HCT116 (cell line): ENCODE measurements around the gene RBM33. TPM values are rescaled to one million over a fixed set of nuclear protein-coding genes. Genes with fewer than 3 reads are reported as not detected.

Experiments used
- ATAC-seq: fragments of 200-7000 bp; cut with Tn5 transposase; 2 replicates; pipeline ENCODE4 v1.9.1; 2020; ENCODE audit warnings: mild to moderate bottlenecking, moderate library complexity
- BruUV-seq: library from RNA; stranded (reverse); fragments of 400-500 nt; replicated peaks from 2 replicates; lab custom pipeline; 2021; lab: Mats Ljungman, UMichigan
- CTCF ChIA-PET: fragments of 300-600 bp; sonication (Branson Sonifier 250); formaldehyde crosslinking; loops from one replicate; lab custom pipeline; 2021; ENCODE audit warnings: antibody characterized with exemption; lab: Charles Lee
- POLR2A ChIA-PET: fragments of 300-600, 350-600 bp; sonication (Branson Sonifier 250); formaldehyde crosslinking; loops from one replicate; lab custom pipeline; 2021; ENCODE audit warnings: antibody characterized with exemption; lab: Charles Lee
- RAD21 ChIA-PET, 2 experiments: fragments of 300-600 bp; sonication (Branson Sonifier 250); formaldehyde crosslinking; loops; one replicate each; lab custom pipeline; 2023; ENCODE audit warnings: low total read pairs in 2 of 2; ENCODE audit not compliant: uncharacterized antibody in 2 of 2, unreplicated experiment in 2 of 2, low non-redundant PET in 1 of 2; lab: Charles Lee
- DNase-seq: peaks from one replicate; pipeline ENCODE4 v3.0.0-alpha.2; 2010; ENCODE audit warnings: low read depth, low spot score
- H2AFZ ChIP-seq: fragments of 200-600 bp; shearing (Covaris generic), sonication (generic); 2 replicates; pipeline ENCODE4 v1.6.1; 2017; ENCODE audit warnings: low read depth, mixed run types, mixed read lengths, antibody characterized with exemption, low read length; ENCODE audit not compliant: poor library complexity, severe bottlenecking
- H3K27ac ChIP-seq: 2 replicates; pipeline ENCODE4 v1.5.1; 2012; ENCODE audit warnings: low read depth, low read length
- H3K27me3 ChIP-seq: fragments of 200-600 bp; sonication (generic); 2 replicates; pipeline ENCODE4 v1.6.1; 2016; ENCODE audit warnings: mixed run types, low read length, mixed read lengths; ENCODE audit not compliant: insufficient read depth
- H3K36me3 ChIP-seq, 2 experiments: fragments of 200-500 bp in 1 of 2; fragments of 200-600 bp in 1 of 2; sonication (Bioruptor generic) in 1 of 2; sonication (generic) in 1 of 2; 2 replicates each; pipeline versions ENCODE4 v1.5.1 to v1.6.1; 2014 to 2016; ENCODE audit warnings: low read length in 2 of 2, inconsistent platforms in 1 of 2, mixed read lengths in 1 of 2, mixed run types in 1 of 2; ENCODE audit not compliant: insufficient read depth in 2 of 2, control insufficient read depth in 1 of 2
- H3K4me1 ChIP-seq, 2 experiments: fragments of 200-600 bp in 1 of 2; sonication (generic) in 1 of 2; 2 replicates each; pipeline versions ENCODE4 v1.5.1 to v1.6.1; 2012 to 2017; ENCODE audit warnings: low read length in 2 of 2, inconsistent platforms in 1 of 2, mild to moderate bottlenecking in 1 of 2, mixed read lengths in 1 of 2, mixed run types in 1 of 2, moderate library complexity in 1 of 2; ENCODE audit not compliant: insufficient read depth in 2 of 2, control insufficient read depth in 1 of 2
- H3K4me2 ChIP-seq: fragments of 200-600 bp; sonication (generic); 2 replicates; pipeline ENCODE4 v1.6.1; 2017; ENCODE audit warnings: mixed run types, low read length, mixed read lengths
- H3K4me3 ChIP-seq, 2 experiments: fragments of 200-600 bp in 1 of 2; sonication (generic) in 1 of 2; replicated peaks in 1 of 2; 2 replicates each; pipeline ENCODE4 v1.5.1; 2011 to 2016; ENCODE audit warnings: low read length in 2 of 2, control low read depth in 1 of 2, low read depth in 1 of 2, mild to moderate bottlenecking in 1 of 2, mixed read lengths in 1 of 2, mixed run types in 1 of 2
- H3K79me2 ChIP-seq: fragments of 200-600 bp; sonication (generic); 2 replicates; pipeline ENCODE4 v1.6.1; 2017; ENCODE audit warnings: mild to moderate bottlenecking, mixed run types, low read length, moderate library complexity, mixed read lengths; ENCODE audit not compliant: insufficient read depth
- H3K9ac ChIP-seq: fragments of 200-600 bp; sonication (generic); 2 replicates; pipeline ENCODE4 v1.6.1; 2016; ENCODE audit warnings: low read length, mixed read lengths
- H3K9me2 ChIP-seq: fragments of 200-600 bp; sonication (generic), shearing (Covaris generic); 2 replicates; pipeline ENCODE4 v1.6.1; 2017; ENCODE audit warnings: mixed run types, mild to moderate bottlenecking, moderate library complexity; ENCODE audit not compliant: insufficient read depth
- H3K9me3 ChIP-seq, 2 experiments: fragments of 200-500 bp in 1 of 2; fragments of 200-600 bp in 1 of 2; sonication (Bioruptor generic) in 1 of 2; sonication (generic) in 1 of 2; 2 replicates each; pipeline ENCODE4 v1.6.1; 2014 to 2017; ENCODE audit warnings: low read length in 2 of 2, mixed read lengths in 2 of 2, inconsistent platforms in 1 of 2, low read depth in 1 of 2, mild to moderate bottlenecking in 1 of 2, mixed run types in 1 of 2, moderate library complexity in 1 of 2; ENCODE audit not compliant: control insufficient read depth in 1 of 2, insufficient read depth in 1 of 2
- H4K20me1 ChIP-seq: fragments of 200-600 bp; sonication (generic), shearing (Covaris generic); 2 replicates; pipeline ENCODE4 v1.6.1; 2017; ENCODE audit warnings: mixed run types, mild to moderate bottlenecking, moderate library complexity; ENCODE audit not compliant: insufficient read depth
- ATF3 ChIP-seq: IDR thresholded peaks from 2 replicates; pipeline ENCODE4 v1.6.1; 2012
- CBX3 ChIP-seq: IDR thresholded peaks from 2 replicates; pipeline ENCODE4 v1.6.1; 2012; ENCODE audit warnings: low read depth
- CEBPB ChIP-seq: IDR thresholded peaks from 2 replicates; pipeline ENCODE4 v1.6.1; 2012; ENCODE audit warnings: low read depth
- CTCF ChIP-seq, 3 experiments: fragments of 200-600 bp in 1 of 3; sonication (generic) in 1 of 3; IDR thresholded peaks in 2 of 3; conservative IDR thresholded peaks in 1 of 3; 2 replicates each; pipeline ENCODE4 v1.5.1; 2012 to 2017; ENCODE audit warnings: low read depth in 2 of 3, low read length in 2 of 3, antibody characterized with exemption in 1 of 3, borderline replicate concordance in 1 of 3, control low read depth in 1 of 3, mild to moderate bottlenecking in 1 of 3, mixed read lengths in 1 of 3, mixed run types in 1 of 3, moderate library complexity in 1 of 3; ENCODE audit not compliant: insufficient read depth in 1 of 3
- EGR1 ChIP-seq: IDR thresholded peaks from 2 replicates; pipeline ENCODE4 v1.6.1; 2012; ENCODE audit warnings: low read depth
- ELF1 ChIP-seq: IDR thresholded peaks from 2 replicates; pipeline ENCODE4 v1.6.1; 2012; ENCODE audit warnings: low read depth, borderline replicate concordance
- EZH2phosphoT487 ChIP-seq: fragments of 200-600 bp; IDR thresholded peaks from 2 replicates; pipeline ENCODE4 v1.6.1; 2018; ENCODE audit warnings: antibody characterized with exemption, borderline replicate concordance
- JUND ChIP-seq: IDR thresholded peaks from 2 replicates; pipeline ENCODE4 v1.6.1; 2012
- MAX ChIP-seq: IDR thresholded peaks from 2 replicates; pipeline ENCODE4 v1.6.1; 2012
- POLR2AphosphoS5 ChIP-seq: IDR thresholded peaks from 2 replicates; pipeline ENCODE4 v1.6.1; 2011; ENCODE audit warnings: mild to moderate bottlenecking, low read depth, low read length, moderate library complexity
- RAD21 ChIP-seq: IDR thresholded peaks from 2 replicates; pipeline ENCODE4 v1.6.1; 2012; ENCODE audit warnings: low read depth, mild to moderate bottlenecking
- REST ChIP-seq: IDR thresholded peaks from 2 replicates; pipeline ENCODE4 v1.6.1; 2012; ENCODE audit warnings: low read depth
- SIN3A ChIP-seq: IDR thresholded peaks from 2 replicates; pipeline ENCODE4 v1.6.1; 2012; ENCODE audit warnings: low read depth
- SP1 ChIP-seq: IDR thresholded peaks from 2 replicates; pipeline ENCODE4 v1.6.1; 2012; ENCODE audit warnings: low read depth
- SRF ChIP-seq: IDR thresholded peaks from 2 replicates; pipeline ENCODE4 v1.6.1; 2012; ENCODE audit warnings: low read depth
- TCF7L2 ChIP-seq: IDR thresholded peaks from 2 replicates; pipeline ENCODE4 v1.7.0; 2011; ENCODE audit warnings: borderline replicate concordance, inconsistent platforms; ENCODE audit not compliant: insufficient read depth, insufficient read length; ENCODE audit errors: extremely low read depth
- YY1 ChIP-seq: IDR thresholded peaks from 2 replicates; pipeline ENCODE4 v1.6.1; 2011; ENCODE audit warnings: low read length, low read depth, moderate library complexity, mild to moderate bottlenecking; ENCODE audit not compliant: insufficient replicate concordance; ENCODE audit errors: extremely low read depth
- ZBTB33 ChIP-seq: IDR thresholded peaks from 2 replicates; pipeline ENCODE4 v1.6.1; 2011; ENCODE audit warnings: mild to moderate bottlenecking, low read length, moderate library complexity; ENCODE audit not compliant: insufficient replicate concordance; ENCODE audit errors: extremely low read depth
- ZFX ChIP-seq: fragments of 450-650 bp; IDR thresholded peaks from 2 replicates; pipeline ENCODE4 v1.6.1; 2017
- ZNF274 ChIP-seq: fragments of 200-500 bp; sonication (Bioruptor generic); IDR thresholded peaks from 2 replicates; pipeline ENCODE4 v1.6.1; 2014; ENCODE audit warnings: mild to moderate bottlenecking, low read depth, low read length, inconsistent platforms
- intact Hi-C: fragments of 100-400 bp; cut with micrococcal nuclease; formaldehyde crosslinking; loops from 2 replicates; pipeline ENCODE4 v1.10.0; 2022
- total RNA-seq: library from RNA; stranded (reverse); gene quantifications from one replicate; pipeline ENCODE4 v1.2.1, GENCODE V29; 2021; ENCODE audit not compliant: unreplicated experiment

Gene RBM33
- total RNA-seq, 1 experiment from 2014 or later: 64.3 TPM

- Histone ChIP-seq H3K36me3 (no peaks in the 10 kb centered on the region; a peak in 2 of 4 replicates), H2AFZ (no peak overlapping the region), H3K9me2 (no peaks in the 10 kb centered on the region), H3K27ac (no peak overlapping the region), H3K27me3 (no peaks in the 10 kb centered on the region)
- BruUV-seq: no TSS peak
- TF ChIP-seq MAX (no peak), ZFX (no peak), TCF7L2 (no peak), SRF (no peak), JUND (no peak), EZH2phosphoT487 (no peak), ELF1 (no peak), SIN3A (no peak), ZNF274 (no peak), CBX3 (no peak), ATF3 (no peak), CTCF (IDR thresholded peaks at IDR 0.05 in 2 of 3, conservative IDR thresholded peaks at IDR 0.05 in 1 of 3; ENCODE audit: borderline replicate concordance in 1 of 3, insufficient read depth in 1 of 3, low read depth in 2 of 3, low read length in 2 of 3) (no peak), REST (no peak), POLR2AphosphoS5 (no peak), EGR1 (no peak), RAD21 (no peak), SP1 (no peak), CEBPB (no peak), YY1 (no peak), ZBTB33 (no peak)
- TF ChIP-seq, all 23 proteins: peak for 0
- Histone ChIP-seq H3K4me2 (no peak overlapping the region), H3K4me3 (no peak overlapping the region), H3K4me1 (no peaks in the 10 kb centered on the region), H3K9me3 (no peaks in the 10 kb centered on the region), H4K20me1 (no peaks in the 10 kb centered on the region; the same call in none of the 2 replicates), H3K9ac (no peak overlapping the region), H3K79me2 (peaks cover 58% of the 10 kb centered on the region)
- ChIA-PET RAD21 (no interaction called here), POLR2A (no interaction called here), CTCF (no interaction called here)
- ATAC-seq: no peak
- DNase-seq: no peak
- intact Hi-C loops: no loop called here
Measured at GRCh38 chr7:155759740-155760430, 115.4 kb downstream of the RBM33 start.
